PFSK-1 (cell line): ENCODE measurements around the gene EXOC8.

Experiments
- FOXP2 ChIP-seq: optimal IDR thresholded peaks from 2 replicates; pipeline ENCODE3; 2011; ENCODE audit warnings: borderline replicate concordance, control low read depth, inconsistent platforms; ENCODE audit not compliant: insufficient read depth; ENCODE audit errors: extremely low read length, extremely low read depth
- POLR2AphosphoS5 ChIP-seq: IDR thresholded peaks from 2 replicates; pipeline ENCODE4 v1.6.1; 2012; ENCODE audit warnings: low read depth, mild to moderate bottlenecking, control low read depth, low read length, moderate library complexity
- SIN3A ChIP-seq: IDR thresholded peaks from 2 replicates; pipeline ENCODE4 v1.6.1; 2012; ENCODE audit warnings: mild to moderate bottlenecking, low read length, moderate library complexity, borderline replicate concordance; ENCODE audit not compliant: insufficient read depth
- TAF1 ChIP-seq: IDR thresholded peaks from 2 replicates; pipeline ENCODE4 v1.6.1; 2012; ENCODE audit warnings: low read length, control low read depth, borderline replicate concordance; ENCODE audit not compliant: insufficient read depth
- TF ChIP-seq, protein P1 (sequence below), 2 experiments: IDR thresholded peaks; 2 replicates each; pipeline versions ENCODE4 v1.6.1 to v1.8.0; 2011 to 2012; ENCODE audit warnings: low read depth in 2 of 2, low read length in 2 of 2, control low read depth in 1 of 2, inconsistent platforms in 1 of 2, mild to moderate bottlenecking in 1 of 2, moderate library complexity in 1 of 2; ENCODE audit not compliant: insufficient read depth in 1 of 2

The EXOC8 gene

DNA sequence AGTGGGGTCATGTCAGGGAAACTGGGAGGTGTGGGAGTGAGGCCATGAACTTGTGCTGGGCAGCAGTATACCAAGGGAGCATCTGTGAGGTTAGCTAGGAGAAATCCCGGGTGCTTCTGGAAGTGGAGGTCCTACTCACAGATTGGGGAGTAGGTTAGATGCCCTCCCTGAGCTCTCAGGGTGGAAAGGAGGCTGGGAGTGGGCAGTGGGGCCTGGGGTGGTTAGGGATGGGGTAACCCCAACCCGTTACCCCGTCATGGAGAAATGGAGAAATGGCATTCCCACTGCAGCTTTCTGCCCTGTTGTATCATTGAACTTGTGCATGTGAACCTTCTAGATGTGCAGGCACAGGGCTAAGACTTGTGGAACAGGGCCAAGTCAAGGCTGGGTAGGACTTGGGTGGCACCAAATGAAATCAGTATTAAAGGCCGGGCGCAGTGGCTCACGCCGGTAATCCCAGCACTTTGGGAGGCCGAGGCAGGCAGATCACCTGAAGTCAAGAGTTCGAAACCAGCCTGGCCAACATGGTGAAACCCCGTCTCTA, 27.2 kb downstream of the EXOC8 start:
- TF ChIP-seq SIN3A (no peak), TAF1 (no peak), FOXP2 (no peak), POLR2AphosphoS5 (no peak)
- TF ChIP-seq, protein P1, sequence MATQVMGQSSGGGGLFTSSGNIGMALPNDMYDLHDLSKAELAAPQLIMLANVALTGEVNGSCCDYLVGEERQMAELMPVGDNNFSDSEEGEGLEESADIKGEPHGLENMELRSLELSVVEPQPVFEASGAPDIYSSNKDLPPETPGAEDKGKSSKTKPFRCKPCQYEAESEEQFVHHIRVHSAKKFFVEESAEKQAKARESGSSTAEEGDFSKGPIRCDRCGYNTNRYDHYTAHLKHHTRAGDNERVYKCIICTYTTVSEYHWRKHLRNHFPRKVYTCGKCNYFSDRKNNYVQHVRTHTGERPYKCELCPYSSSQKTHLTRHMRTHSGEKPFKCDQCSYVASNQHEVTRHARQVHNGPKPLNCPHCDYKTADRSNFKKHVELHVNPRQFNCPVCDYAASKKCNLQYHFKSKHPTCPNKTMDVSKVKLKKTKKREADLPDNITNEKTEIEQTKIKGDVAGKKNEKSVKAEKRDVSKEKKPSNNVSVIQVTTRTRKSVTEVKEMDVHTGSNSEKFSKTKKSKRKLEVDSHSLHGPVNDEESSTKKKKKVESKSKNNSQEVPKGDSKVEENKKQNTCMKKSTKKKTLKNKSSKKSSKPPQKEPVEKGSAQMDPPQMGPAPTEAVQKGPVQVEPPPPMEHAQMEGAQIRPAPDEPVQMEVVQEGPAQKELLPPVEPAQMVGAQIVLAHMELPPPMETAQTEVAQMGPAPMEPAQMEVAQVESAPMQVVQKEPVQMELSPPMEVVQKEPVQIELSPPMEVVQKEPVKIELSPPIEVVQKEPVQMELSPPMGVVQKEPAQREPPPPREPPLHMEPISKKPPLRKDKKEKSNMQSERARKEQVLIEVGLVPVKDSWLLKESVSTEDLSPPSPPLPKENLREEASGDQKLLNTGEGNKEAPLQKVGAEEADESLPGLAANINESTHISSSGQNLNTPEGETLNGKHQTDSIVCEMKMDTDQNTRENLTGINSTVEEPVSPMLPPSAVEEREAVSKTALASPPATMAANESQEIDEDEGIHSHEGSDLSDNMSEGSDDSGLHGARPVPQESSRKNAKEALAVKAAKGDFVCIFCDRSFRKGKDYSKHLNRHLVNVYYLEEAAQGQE (IDR thresholded peaks at IDR 0.05; ENCODE audit: insufficient read depth in 1 of 2, low read depth in 2 of 2, low read length in 2 of 2): no peak

DNA sequence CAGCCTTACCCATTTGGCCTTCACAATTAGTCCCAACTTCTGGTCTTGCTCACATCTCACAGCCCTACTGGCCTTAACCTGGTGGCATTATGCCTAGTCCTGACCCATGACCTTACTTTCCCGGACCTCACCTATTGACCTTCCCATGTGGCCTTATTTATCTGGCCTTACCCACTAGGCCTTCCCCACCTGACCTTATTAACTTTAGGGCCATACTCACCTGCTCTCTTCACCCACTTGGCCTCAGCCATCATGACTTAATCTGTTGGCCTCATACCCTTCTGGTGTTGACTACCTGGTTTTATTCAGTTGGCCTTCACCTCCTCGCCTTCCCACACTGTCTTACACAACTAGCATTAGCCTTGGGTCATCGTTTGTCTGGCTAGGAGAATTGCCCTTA, 35.7 kb downstream of the EXOC8 start:
- TF ChIP-seq POLR2AphosphoS5 (no peak), SIN3A (no peak), FOXP2 (no peak), TAF1 (no peak)
- TF ChIP-seq, protein P1 (IDR thresholded peaks at IDR 0.05; ENCODE audit: insufficient read depth in 1 of 2, low read depth in 2 of 2, low read length in 2 of 2): no peak

DNA sequence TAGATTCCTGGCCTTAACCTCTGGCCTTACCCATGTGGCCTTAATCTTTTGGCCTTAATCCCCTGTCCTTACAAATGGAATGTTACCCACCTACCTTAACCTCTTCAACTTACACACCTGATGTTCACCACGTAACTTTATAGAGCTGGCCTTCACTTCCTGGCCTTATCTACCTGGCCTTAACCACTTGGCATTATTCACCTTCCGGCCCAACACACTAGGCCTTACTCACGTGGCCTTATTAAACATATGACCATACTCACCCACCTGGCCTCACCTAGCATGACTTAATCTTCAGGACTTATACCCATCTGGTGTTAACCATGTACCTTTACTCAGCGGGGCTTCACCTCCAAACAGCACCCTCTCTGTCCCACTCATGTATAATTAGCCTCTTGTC, 41.7 kb downstream of the EXOC8 start:
- TF ChIP-seq FOXP2 (no peak), TAF1 (no peak), POLR2AphosphoS5 (no peak), SIN3A (no peak)
- TF ChIP-seq, protein P1 (IDR thresholded peaks at IDR 0.05; ENCODE audit: insufficient read depth in 1 of 2, low read depth in 2 of 2, low read length in 2 of 2): no peak

DNA sequence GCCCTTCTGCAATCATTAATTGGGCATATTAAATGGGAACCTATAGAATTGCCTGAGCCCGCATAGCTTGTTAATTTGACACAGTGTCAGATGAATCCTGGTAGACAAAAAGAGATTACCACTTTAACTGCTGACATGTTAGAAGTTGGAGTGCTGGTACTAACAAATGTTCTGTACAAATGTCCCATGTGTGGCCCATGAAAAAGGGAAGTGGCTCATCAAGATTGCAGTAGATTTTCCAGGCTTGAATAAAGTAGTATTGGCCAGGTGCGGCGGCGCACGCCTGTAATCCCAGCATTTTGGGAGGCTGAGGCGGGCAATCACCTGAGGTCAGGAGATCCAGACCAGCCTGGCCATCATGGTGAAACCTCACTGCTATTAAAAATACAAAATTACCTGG, 51.0 kb downstream of the EXOC8 start:
- TF ChIP-seq TAF1 (no peak), POLR2AphosphoS5 (no peak), SIN3A (no peak), FOXP2 (no peak)
- TF ChIP-seq, protein P1 (IDR thresholded peaks at IDR 0.05; ENCODE audit: insufficient read depth in 1 of 2, low read depth in 2 of 2, low read length in 2 of 2): no peak

DNA sequence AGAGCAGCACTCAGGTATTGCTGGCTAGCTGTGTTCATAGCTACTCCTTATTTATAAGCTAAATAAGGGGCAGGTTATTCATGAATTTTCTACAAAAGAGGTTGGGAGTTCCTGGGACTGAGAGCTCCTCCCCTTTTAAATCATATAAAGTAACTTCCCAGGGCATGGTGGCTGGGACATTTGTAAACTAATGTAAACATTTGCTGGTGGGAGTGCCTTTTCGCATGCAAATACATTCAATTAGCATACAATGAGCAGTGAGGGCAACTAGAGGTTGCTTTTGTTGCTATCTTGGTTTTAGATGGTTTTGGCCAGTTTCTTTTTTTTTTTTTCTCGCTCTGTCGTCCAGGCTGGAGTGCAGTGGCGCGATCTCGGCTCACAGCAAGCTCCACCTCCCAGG, 53.2 kb downstream of the EXOC8 start:
- TF ChIP-seq SIN3A: no peak
- TF ChIP-seq FOXP2: no peak
- TF ChIP-seq, protein P1 (IDR thresholded peaks at IDR 0.05; ENCODE audit: insufficient read depth in 1 of 2, low read depth in 2 of 2, low read length in 2 of 2): no peak
- no peak for TF ChIP-seq TAF1
- no peak for TF ChIP-seq POLR2AphosphoS5
